ENCODE results near the gene NFE2L2. TPM values are rescaled to one million over a fixed set of nuclear protein-coding genes. Genes with fewer than 3 reads are reported as not detected.
A peak's percentile ranks its signal among the peaks of the same experiment; 100 is the strongest.

Gene NFE2L2
- total and polyA plus RNA-seq, 9 of the 15 experiments (the other 6 are each of a cell fraction or from before 2014, with no cell fraction given) = 29.3 to 120 (median 59.3) TPM

- no peak overlapping the region for H2AFZ ChIP-seq (ENCODE audit: low read depth, low read length)
- peak; percentile 70 for FAIRE-seq
- no peak overlapping the region for H3K9ac ChIP-seq (ENCODE audit: insufficient read depth in 1 of 2, low read depth in 2 of 2, low read length in 2 of 2)
- intact Hi-C loops (cut with micrococcal nuclease) (no loop called here), in situ Hi-C loops (cut with MboI) (no loop called here)
- 8% methylated on average over 4 of the region's 4 CpGs for WGBS (ENCODE audit: insufficient coverage, low coverage, missing lambda C conversion rate)
- no peaks in the 10 kb centered on the region for H3K9me3 ChIP-seq (replicated peaks; ENCODE audit: control insufficient read depth, insufficient read depth, low read depth, low read length)
- ChIA-PET POLR2A (interaction anchor here (0.6 to 3.0 kb wide), 10 partner anchors 9 to 449 kb away, joined by 3 to 23 read pairs (median 4); partner anchors contain the start of gene NFE2L2), CTCF (ENCODE audit: low intra/inter-chr PET ratio) (interaction anchor here (0.6 to 0.7 kb wide), 2 partner anchors 19 to 297 kb away, joined by 4 to 5 read pairs; partner anchors contain the start of gene NFE2L2)
- BruUV-seq (replicated peaks) = no TSS peak
- peaks cover 35% of the 10 kb centered on the region; the same call in 2 of the 3 replicates for H3K36me3 ChIP-seq (ENCODE audit: control insufficient read depth, insufficient read depth, low read length)
- peak; percentile 11 for ATAC-seq
- peak in 3 of 4 experiments; percentile 46 to 60 (median 51) for DNase-seq (ENCODE audit: extremely low read depth in 1 of 4, low spot score in 3 of 4)
- peaks cover 18 to 61% of the 10 kb centered on the region in 2 experiments for H3K4me1 ChIP-seq (replicated peaks in 1 of 2; ENCODE audit: control insufficient read depth in 2 of 2, insufficient read depth in 2 of 2, low read length in 2 of 2)
- H3K27ac ChIP-seq (ENCODE audit: extremely low read depth, low read depth, low read length) = peak overlapping the region; percentile 42; the same call in 2 of the 3 replicates
- H3K9me1 ChIP-seq (ENCODE audit: control insufficient read depth, insufficient read depth, low read length) = peaks cover 2% of the 10 kb centered on the region
- peaks cover 98% of the 10 kb centered on the region for H3K79me2 ChIP-seq (ENCODE audit: control insufficient read depth, insufficient read depth, low read length)
- H3K4me2 ChIP-seq (ENCODE audit: insufficient read depth, low read length) = peak overlapping the region; percentile 20; the same call in 1 of the 2 replicates
- H3K27me3 ChIP-seq (ENCODE audit: control insufficient read depth in 2 of 2, insufficient read depth in 2 of 2, low read length in 2 of 2) = no peaks in the 10 kb centered on the region
- H4K20me1 ChIP-seq (replicated peaks; ENCODE audit: control insufficient read depth, insufficient read depth, low read length) = peaks cover 23% of the 10 kb centered on the region
- H3K4me3 ChIP-seq = no peak overlapping the region
- TF ChIP-seq NR2C1 (IDR thresholded peaks at IDR 0.05) = peak; percentile 91
- TF ChIP-seq NR2C1 (tag; IDR thresholded peaks at IDR 0.05) = peak; percentile 92
- TF ChIP-seq EP400 (IDR thresholded peaks at IDR 0.05) = peak; percentile 21; the same call in 1 of the 2 replicates
- no peak for TF ChIP-seq PHB (CRISPR knock-in tag; IDR thresholded peaks at IDR 0.05)
- TF ChIP-seq ZNF318 (IDR thresholded peaks at IDR 0.05; ENCODE audit: borderline replicate concordance in 1 of 2, low read depth in 1 of 2) = 0 out of 4 replicates have a peak, but pooled peaks of 1 of the 2 experiments have one; percentile 20
- no peak for TF ChIP-seq FOXO4 (CRISPR knock-in tag; IDR thresholded peaks at IDR 0.05)
- TF ChIP-seq CXXC5 (CRISPR knock-in tag; IDR thresholded peaks at IDR 0.05) = peak; percentile 39; the same call in 1 of the 2 replicates
- no peak for TF ChIP-seq GABPB2 (CRISPR knock-in tag; conservative IDR thresholded peaks at IDR 0.05)
- peak; percentile 60 for TF ChIP-seq ZNF384 (IDR thresholded peaks at IDR 0.05; ENCODE audit: low read depth, low read length)
- TF ChIP-seq HNRNPLL (IDR thresholded peaks at IDR 0.05; ENCODE audit: low read depth, low read length, poor library complexity, severe bottlenecking) = no peak
- TF ChIP-seq ZNF561 (CRISPR knock-in tag; conservative IDR thresholded peaks at IDR 0.05) = no peak
- TF ChIP-seq DDX20 (tag; IDR thresholded peaks at IDR 0.05; ENCODE audit: low read depth) = 0 out of 2 replicates have a peak, but pooled peaks have one; percentile 54
- peak; percentile 50; the same call in 1 of the 2 replicates for TF ChIP-seq POLR2H (tag; IDR thresholded peaks at IDR 0.05; ENCODE audit: low read depth)
Measured at GRCh38 chr2:177245010-177245422, 19.5 kb downstream of the NFE2L2 start.

Measured in K562 (cell line).